GM10266 (cell line): ENCODE measurements around the gene C11orf65.

Source experiments
- DNase-seq: peaks from one replicate; pipeline ENCODE4 v3.0.0; 2012; ENCODE audit errors: extremely low spot score
- CTCF ChIP-seq: IDR thresholded peaks from 2 replicates; pipeline ENCODE4 v1.5.1; 2012; ENCODE audit warnings: mild to moderate bottlenecking, low read depth; ENCODE audit not compliant: control insufficient read depth, insufficient read depth; ENCODE audit errors: missing control alignments

The C11orf65 gene

DNA sequence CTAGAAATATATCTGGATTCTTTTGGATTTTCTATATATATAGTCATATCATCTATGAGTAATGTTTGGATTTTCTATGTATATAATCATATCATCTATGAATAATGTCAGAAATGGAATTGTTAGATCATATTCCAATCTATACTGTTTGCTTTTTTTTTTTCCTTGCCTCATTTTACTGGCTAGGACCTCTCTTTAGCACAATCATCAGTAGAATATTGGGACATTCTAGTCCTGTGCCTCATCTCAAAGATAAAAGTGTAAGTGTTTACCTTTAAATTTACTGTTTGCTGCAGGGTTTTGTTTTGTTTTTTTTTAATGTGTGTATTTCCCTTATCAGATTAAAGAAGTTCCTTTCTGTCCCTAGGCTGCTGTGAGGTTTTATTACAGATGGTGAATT lies 97.0 kb downstream of the C11orf65 start:
- no peak for DNase-seq
- no peak for TF ChIP-seq CTCF

DNA sequence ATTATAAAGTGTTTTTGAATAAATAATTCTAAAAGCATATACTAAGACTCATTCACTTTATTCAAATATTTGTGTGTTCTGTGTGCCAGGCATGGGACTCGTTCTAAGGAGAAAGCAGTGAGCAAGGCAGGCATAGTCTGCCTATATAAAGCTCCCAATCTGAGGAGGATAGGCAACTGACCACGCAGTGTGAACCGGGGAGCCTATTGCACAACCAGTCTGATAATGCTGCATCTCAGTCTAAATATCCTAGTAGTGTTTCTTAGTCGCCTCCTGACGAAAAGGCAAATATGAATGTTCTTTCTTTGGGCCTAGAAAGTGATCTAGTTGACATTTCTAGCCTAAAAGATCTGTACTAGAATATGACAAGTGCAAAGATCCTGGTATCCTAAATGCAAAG lies 98.3 kb downstream of the C11orf65 start:
- TF ChIP-seq CTCF, result no peak
- no peak for DNase-seq

DNA sequence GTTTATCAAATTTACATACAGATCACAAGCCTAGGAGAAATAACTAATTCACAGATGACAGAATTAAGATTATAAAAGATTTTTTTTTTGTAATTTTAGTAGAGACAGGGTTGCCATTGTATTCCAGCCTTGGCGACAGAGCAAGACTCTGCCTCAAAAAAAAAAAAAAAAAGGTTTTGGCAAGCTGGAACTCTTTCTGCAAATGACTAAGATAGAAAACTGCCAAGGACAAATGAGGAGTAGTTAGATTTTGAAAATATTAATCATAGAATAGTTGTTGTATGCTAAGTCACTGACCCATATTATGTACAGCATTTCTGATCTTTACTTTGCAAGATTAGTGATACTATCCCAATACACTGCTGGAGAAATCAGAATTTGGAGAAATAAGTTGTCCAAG lies 99.2 kb downstream of the C11orf65 start:
- no peak for TF ChIP-seq CTCF
- no peak for DNase-seq

- DNase-seq, result no peak
- TF ChIP-seq CTCF, result no peak
Measured at GRCh38 chr11:108364159-108364558, 103.2 kb downstream of the C11orf65 start.

DNA sequence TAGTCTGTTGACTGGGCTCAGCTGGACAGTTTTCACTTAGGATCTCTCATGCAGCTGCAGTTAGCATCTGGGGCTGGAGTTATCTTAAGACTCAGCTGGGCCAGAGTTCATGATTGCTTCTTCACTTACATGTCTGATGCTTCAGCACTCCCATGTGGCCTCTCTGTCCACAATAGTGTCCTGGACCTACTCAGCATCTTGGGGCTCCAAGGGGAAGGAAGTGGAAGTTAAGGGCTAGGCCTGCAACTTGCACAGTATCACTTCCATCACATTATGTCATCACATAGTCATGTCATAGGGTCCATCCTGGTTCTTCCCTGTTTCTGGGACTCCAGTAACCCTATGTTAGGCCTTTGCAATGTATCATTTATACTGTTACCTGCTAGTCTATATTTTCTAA lies 115.9 kb downstream of the C11orf65 start:
- TF ChIP-seq CTCF, result no peak
- no peak for DNase-seq

GRCh38 chr11:108346451-108346850 lies 120.9 kb downstream of the C11orf65 start:
- TF ChIP-seq CTCF, result no peak
- no peak for DNase-seq

DNA sequence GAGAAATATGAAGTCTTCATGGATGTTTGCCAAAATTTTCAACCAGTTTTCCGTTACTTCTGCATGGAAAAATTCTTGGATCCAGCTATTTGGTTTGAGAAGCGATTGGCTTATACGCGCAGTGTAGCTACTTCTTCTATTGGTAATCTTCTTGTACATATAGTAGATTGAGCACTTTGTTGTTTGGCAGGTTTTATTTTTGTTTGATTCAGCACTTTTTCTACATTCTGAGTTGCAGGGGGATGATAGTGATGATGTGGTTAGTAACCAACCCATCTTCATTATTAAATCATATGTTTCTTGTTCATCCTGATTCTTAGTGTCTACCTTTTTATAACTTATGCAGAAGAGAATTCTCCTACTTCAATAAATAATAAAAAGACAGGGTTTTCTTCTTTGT lies 121.6 kb downstream of the C11orf65 start:
- no peak for DNase-seq
- no peak for TF ChIP-seq CTCF
